Measurements from ENCODE around the gene F7. TPM values are rescaled to one million over a fixed set of nuclear protein-coding genes. Genes with fewer than 3 reads are reported as not detected.

F7 gene
- total and polyA plus RNA-seq, 2 donors (not counting 1 experiment from before 2014, with no cell fraction given), result not detected

DNA sequence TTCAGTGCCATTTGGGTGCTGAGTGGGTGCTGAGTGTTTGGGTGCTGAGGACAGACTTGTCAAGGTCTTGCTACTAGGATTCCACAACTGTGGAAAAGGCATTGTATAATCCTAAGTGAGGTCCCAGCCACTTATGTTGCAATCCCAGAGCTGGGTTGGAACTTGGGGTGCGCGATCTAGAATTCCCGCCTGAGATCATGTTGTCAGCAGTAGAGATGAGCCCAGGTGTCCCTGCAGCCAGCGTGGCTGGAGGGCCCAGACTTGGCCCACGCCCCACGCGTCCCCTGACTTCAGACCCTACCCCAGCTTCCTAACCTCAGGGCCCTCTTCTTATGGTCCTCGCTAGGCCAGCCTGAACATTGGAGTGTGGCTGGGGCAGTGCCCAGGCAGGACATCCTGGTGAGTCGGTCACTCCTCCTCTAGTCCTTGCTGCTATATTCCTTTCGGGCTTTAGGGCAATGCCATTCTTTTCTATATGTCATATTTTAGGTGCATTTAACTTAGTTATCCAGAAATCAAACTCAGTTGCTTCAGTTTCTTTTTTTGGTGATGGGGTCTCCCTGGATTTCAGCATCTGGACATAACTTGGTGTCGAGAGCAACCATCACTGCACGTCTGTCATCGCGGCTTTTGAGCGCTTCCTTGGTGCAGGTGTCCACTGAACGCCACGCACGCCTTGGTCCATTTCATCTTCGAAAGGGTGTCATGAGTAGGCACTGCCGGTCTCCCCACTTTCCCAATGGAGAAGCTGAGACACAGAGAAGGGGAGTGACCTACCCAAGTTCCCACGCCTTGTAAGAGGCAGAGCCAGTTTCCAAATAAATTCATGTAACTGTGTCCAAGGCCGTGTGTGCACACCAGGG lies 46.4 kb upstream of the F7 start:
- no peaks in the 10 kb centered on the region for H3K9me3 Mint-ChIP-seq (ENCODE audit: insufficient read depth)
- no peak overlapping the region for H3K4me3 ChIP-seq (ENCODE audit: control extremely low read depth in 1 of 5, extremely low read depth in 1 of 5, insufficient read depth in 1 of 5, low read depth in 2 of 5, low read length in 4 of 5)
- no peaks in the 10 kb centered on the region for H3K27me3 Mint-ChIP-seq
- POLR2A ChIA-PET, result no interaction called here
- H4K20me1 ChIP-seq (ENCODE audit: control insufficient read depth, insufficient read depth, low read length, poor library complexity, severe bottlenecking), result no peaks in the 10 kb centered on the region
- no peak overlapping the region for H3K4me3 Mint-ChIP-seq
- CTCF ChIA-PET, result no interaction called here
- 97% methylated on average over 20 of the region's 22 CpGs for WGBS (ENCODE audit: insufficient coverage)
- H3K4me2 ChIP-seq (replicated peaks; ENCODE audit: low read depth, low read length, poor library complexity, severe bottlenecking), result no peak overlapping the region
- no peak overlapping the region for H3K27ac Mint-ChIP-seq
- ATAC-seq (ENCODE audit: low read depth) (no peak), DNase-seq (no peak)
- H3K9ac ChIP-seq (ENCODE audit: low read length), result no peak overlapping the region
- no peaks in the 10 kb centered on the region for H3K36me3 ChIP-seq (replicated peaks in 1 of 2; ENCODE audit: control extremely low read depth in 1 of 2, control insufficient read depth in 1 of 2, extremely low read depth in 1 of 2, insufficient read depth in 2 of 2, low read length in 1 of 2)
- H2AFZ ChIP-seq (ENCODE audit: insufficient read depth, low read depth, low read length, poor library complexity, severe bottlenecking), result no peak overlapping the region
- no peaks in the 10 kb centered on the region for H3K79me2 ChIP-seq (ENCODE audit: control insufficient read depth, insufficient read depth, low read length)
- no peaks in the 10 kb centered on the region for H3K4me1 ChIP-seq (ENCODE audit: control insufficient read depth in 2 of 2, insufficient read depth in 2 of 2, low read length in 2 of 2)
- H3K4me1 Mint-ChIP-seq, result no peaks in the 10 kb centered on the region
- TF ChIP-seq, protein P1, sequence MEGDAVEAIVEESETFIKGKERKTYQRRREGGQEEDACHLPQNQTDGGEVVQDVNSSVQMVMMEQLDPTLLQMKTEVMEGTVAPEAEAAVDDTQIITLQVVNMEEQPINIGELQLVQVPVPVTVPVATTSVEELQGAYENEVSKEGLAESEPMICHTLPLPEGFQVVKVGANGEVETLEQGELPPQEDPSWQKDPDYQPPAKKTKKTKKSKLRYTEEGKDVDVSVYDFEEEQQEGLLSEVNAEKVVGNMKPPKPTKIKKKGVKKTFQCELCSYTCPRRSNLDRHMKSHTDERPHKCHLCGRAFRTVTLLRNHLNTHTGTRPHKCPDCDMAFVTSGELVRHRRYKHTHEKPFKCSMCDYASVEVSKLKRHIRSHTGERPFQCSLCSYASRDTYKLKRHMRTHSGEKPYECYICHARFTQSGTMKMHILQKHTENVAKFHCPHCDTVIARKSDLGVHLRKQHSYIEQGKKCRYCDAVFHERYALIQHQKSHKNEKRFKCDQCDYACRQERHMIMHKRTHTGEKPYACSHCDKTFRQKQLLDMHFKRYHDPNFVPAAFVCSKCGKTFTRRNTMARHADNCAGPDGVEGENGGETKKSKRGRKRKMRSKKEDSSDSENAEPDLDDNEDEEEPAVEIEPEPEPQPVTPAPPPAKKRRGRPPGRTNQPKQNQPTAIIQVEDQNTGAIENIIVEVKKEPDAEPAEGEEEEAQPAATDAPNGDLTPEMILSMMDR (IDR thresholded peaks at IDR 0.05), result no peak
- no peak for TF ChIP-seq EZH2 (IDR thresholded peaks at IDR 0.05; ENCODE audit: borderline replicate concordance, insufficient read depth, low read depth, low read length, poor library complexity, severe bottlenecking)
- intact Hi-C loops (cut with micrococcal nuclease), result no loop called here
- no peak overlapping the region for H3K27ac ChIP-seq (ENCODE audit: low read length in 2 of 2)
- H3K9me3 ChIP-seq (ENCODE audit: control extremely low read depth in 1 of 3, control insufficient read depth in 2 of 3, insufficient read depth in 1 of 3, low read length in 2 of 3), result peaks cover 0 to 39% (median 0%) of the 10 kb centered on the region in 3 donors
- no peaks in the 10 kb centered on the region for H3K27me3 ChIP-seq (replicated peaks in 1 of 4; ENCODE audit: control extremely low read depth in 1 of 4, control insufficient read depth in 3 of 4, insufficient read depth in 4 of 4, low read length in 3 of 4)

GRCh38 chr13:113059891-113060290 lies 45.7 kb upstream of the F7 start:
- Histone ChIP-seq H2AFZ (ENCODE audit: insufficient read depth, low read depth, low read length, poor library complexity, severe bottlenecking) (no peak overlapping the region), H3K36me3 (replicated peaks in 1 of 2; ENCODE audit: control extremely low read depth in 1 of 2, control insufficient read depth in 1 of 2, extremely low read depth in 1 of 2, insufficient read depth in 2 of 2, low read length in 1 of 2) (no peaks in the 10 kb centered on the region), H3K9me3 (ENCODE audit: control extremely low read depth in 1 of 3, control insufficient read depth in 2 of 3, insufficient read depth in 1 of 3, low read length in 2 of 3) (peaks cover 0 to 39% (median 0%) of the 10 kb centered on the region in 3 donors), H3K27me3 (replicated peaks in 1 of 4; ENCODE audit: control extremely low read depth in 1 of 4, control insufficient read depth in 3 of 4, insufficient read depth in 4 of 4, low read length in 3 of 4) (no peaks in the 10 kb centered on the region), H3K79me2 (ENCODE audit: control insufficient read depth, insufficient read depth, low read length) (no peaks in the 10 kb centered on the region), H3K9ac (ENCODE audit: low read length) (no peak overlapping the region), H4K20me1 (ENCODE audit: control insufficient read depth, insufficient read depth, low read length, poor library complexity, severe bottlenecking) (no peaks in the 10 kb centered on the region), H3K4me2 (replicated peaks; ENCODE audit: low read depth, low read length, poor library complexity, severe bottlenecking) (no peak overlapping the region), H3K4me1 (ENCODE audit: control insufficient read depth in 2 of 2, insufficient read depth in 2 of 2, low read length in 2 of 2) (no peaks in the 10 kb centered on the region), H3K27ac (ENCODE audit: low read length in 2 of 2) (no peak overlapping the region), H3K4me3 (ENCODE audit: control extremely low read depth in 1 of 5, extremely low read depth in 1 of 5, insufficient read depth in 1 of 5, low read depth in 2 of 5, low read length in 4 of 5) (no peak overlapping the region)
- ATAC-seq (ENCODE audit: low read depth), result no peak
- no peak for DNase-seq
- ChIA-PET CTCF (no interaction called here), POLR2A (no interaction called here)
- Mint-ChIP-seq H3K27me3 (no peaks in the 10 kb centered on the region), H3K27ac (no peak overlapping the region), H3K4me3 (no peak overlapping the region), H3K9me3 (ENCODE audit: insufficient read depth) (no peaks in the 10 kb centered on the region), H3K4me1 (no peaks in the 10 kb centered on the region)
- TF ChIP-seq EZH2 (IDR thresholded peaks at IDR 0.05; ENCODE audit: borderline replicate concordance, insufficient read depth, low read depth, low read length, poor library complexity, severe bottlenecking), result no peak
- TF ChIP-seq, protein P1 (IDR thresholded peaks at IDR 0.05), result no peak
- 93% methylated on average over 15 of the region's 15 CpGs for WGBS (ENCODE audit: insufficient coverage)
- intact Hi-C loops (cut with micrococcal nuclease), result no loop called here

Data from B cell (primary cell).